HG03460 (cell line): ENCODE measurements around the gene NAA40.
A peak's percentile ranks its signal among the peaks of the same experiment; 100 is the strongest.
"Not testable (repeated sequence)": the region's sequence is repeated elsewhere in the genome, so short reads cannot be mapped to it uniquely, and the experiment has no call there.

Experiments used
- ATAC-seq: cut with Tn5 transposase; IDR thresholded peaks from one replicate; pipeline ENCODE4 v1.9.1; 2021; ENCODE audit not compliant: unreplicated experiment

Gene NAA40

DNA sequence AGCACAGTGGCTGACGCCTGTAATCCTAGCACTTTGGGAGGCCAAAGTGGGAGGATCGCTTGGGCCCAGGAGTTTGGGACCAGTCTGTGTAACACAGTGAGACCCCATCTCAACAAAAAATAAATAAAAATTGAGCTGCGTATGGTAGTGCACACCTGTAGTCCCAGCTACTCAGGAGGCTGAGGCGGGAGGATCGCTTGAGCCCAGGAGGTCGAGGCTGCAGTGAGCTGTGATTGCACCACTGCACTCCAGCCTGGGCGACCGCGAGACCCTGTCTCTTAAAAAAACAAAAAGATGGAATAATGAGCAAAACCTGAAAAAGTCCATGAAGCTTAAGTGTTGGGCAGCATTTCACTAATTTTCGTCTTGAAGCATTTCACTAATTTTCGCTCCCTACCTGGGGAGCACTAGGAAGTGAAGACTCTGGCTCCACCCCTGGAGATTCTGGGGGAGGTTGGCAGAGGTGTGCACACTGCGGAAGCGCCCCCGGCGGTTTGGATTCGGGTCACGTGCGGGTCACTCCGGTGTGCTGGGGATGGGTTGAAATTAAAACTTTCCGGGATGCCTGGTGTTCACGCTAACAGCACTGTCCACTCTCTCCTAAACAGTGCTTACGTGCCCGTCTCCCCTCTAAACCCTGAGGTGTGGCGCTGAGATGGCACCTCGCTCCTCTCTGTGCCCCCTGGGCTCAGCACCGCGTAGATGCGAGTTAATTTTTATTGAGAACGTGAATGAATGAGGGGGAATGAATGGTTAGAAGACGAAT, 906 bp upstream of the NAA40 start:
- peak; percentile 9 for ATAC-seq

GRCh38 chr11:63939397-63939891, 642 bp downstream of the NAA40 start:
- ATAC-seq: no peak

GRCh38 chr11:63940786-63941185, 2.0 kb downstream of the NAA40 start:
- ATAC-seq: no peak

GRCh38 chr11:63941901-63942300, 3.1 kb downstream of the NAA40 start:
- ATAC-seq: no peak

- ATAC-seq: no peak
Observed at GRCh38 chr11:63942803-63943202, 4.0 kb downstream of the NAA40 start.

DNA sequence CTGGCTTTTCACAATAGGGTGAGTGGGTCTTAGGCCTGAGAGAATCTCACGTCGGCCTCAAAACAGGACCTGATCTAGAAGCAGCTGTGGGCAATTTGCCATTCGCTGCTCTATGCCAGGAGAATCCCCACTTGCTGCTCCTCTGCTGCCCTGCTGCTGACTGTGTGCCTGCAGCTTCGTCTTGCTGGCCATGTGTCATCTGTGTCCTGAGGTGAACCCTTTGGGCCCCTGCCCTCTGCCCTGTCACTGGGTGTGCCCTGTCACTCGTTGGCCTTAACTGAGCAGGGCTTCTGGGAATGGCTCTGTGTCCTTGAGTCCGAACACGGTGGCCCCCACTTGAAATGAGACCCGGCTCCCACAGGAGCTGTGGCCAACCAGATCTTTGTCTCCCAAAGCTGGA, 6.2 kb downstream of the NAA40 start:
- no peak for ATAC-seq

GRCh38 chr11:63945477-63946163, 6.8 kb downstream of the NAA40 start:
- ATAC-seq: no peak

DNA sequence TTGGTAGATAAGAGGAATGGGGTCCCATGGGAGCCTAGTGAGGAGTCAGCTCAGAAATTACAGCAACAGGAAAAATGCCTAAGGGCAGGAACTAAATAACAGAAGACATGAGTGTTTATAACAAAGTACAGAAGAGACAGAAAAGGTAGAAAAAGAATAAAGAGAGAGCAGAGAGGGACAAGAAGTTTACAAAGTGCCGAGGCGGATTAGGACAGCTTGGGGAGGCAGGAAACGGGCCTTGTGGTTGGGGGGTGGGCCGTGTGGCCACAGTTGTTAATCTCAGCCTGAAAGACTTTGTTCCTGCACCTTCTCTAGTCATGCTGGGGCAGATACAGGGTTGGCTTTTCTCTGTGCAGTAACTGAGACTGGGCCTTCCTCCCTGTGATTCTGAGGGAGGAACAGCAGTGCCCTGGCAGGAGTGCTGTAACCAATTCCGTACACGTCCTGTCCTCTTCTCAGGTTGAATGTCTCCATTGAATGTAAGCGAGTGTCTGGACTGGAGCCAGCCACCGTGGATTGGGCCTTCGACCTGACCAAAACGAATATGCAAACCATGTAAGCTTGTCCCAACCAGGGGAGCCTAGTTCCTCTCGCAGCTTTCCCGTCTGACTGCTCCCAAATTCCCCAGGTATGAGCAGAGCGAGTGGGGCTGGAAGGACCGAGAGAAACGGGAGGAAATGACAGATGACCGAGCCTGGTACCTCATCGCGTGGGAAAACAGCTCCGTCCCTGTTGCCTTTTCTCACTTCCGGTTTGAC, 13.2 kb downstream of the NAA40 start:
- no peak for ATAC-seq

DNA sequence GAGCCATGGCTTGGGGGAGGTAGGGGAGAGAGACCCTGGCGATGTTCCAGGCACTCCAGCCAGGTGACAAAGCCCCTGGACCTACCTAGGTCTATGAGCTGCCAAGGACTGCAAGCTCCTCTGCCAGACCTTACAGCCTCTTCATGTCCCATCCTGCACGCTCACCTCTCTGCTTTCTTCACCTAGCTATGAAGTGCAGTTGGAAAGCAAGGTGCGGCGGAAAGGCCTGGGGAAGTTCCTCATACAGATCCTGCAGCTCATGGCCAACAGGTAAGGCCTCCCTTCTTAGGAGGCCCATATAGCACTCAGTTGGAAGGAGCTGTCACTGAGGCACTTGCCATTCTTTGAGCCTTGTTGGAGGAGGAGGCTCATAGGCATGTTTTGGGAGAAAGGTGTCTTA, 13.8 kb downstream of the NAA40 start:
- ATAC-seq: no peak

DNA sequence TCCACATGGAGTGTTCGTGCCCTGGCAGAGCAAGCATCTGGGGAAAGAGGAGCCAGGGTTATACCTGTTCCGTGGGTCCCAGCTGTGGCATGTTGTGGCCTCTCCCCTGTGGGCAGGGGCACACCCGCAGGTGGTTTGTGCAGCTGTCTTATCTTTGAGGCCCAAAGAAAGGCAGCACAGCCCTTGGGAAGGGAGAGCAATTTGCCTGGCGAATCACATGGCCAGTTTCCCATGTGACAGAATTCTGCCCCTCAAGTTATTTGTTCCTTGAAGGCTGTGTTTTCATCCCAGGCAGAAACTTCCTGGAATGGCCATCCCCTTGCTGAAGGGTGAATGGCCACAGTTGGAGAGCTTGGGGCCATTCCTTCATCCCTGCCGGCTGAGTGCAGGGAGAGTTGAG, 19.2 kb downstream of the NAA40 start:
- no peak for ATAC-seq

DNA sequence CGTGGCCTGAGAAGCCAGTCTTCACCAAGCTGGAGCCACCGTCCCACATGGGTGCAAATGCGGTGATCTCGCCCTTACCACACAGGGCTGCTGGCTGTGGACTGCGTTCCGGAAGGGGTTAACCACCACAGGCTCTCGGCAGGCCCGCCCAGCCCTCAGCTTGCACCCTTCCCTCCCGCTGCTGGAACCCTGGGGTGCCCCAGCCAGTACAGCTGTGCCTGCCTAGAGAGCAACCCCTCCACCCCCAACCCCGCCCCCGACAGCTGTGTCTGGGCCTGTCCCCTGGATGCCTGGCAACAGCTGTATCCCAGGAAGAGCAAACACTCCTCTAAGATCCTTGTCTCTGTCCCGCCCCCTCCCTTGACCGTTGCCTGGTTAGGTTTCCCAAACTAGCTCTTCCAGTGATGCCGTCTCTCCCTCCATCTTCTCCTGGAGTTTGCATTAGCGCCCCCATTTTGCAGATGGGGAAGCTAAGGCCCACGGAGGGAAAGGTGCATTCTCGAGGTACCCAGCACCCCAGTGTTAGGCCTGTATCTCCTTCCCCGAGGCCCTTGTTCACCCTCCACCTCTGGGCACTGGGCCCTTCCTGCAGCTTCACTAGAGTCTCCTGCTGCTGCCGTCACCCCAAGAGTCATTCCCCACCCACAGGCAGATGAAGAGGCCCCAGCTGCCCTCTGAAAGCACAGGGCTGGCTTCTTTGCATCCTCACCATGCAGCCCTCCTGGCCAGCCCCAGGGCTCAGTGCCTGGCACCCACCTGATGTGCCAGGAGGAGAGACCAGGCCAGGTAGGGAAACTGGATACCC, 23.0 kb downstream of the NAA40 start:
- ATAC-seq: no peak

- not testable (repeated sequence) for ATAC-seq
Observed at GRCh38 chr11:63963895-63964294, 25.1 kb downstream of the NAA40 start.

DNA sequence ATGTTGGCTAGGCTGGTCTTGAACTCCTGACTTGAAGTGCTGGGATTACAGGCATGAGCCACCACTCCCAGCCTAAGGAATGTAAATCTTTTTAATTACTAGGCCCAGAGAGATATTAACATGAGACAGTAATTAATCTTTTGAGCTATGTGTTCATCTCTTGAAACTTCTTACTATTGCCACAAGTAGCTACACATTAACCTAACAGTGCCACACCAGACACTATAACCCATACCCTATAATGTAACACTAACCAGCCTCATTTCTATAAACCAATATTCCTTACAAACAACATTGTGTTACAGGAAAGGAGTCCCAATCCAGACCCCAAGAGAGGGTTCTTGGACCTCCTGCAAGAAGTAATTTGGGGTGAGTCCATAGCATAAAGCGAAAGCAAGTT, 27.6 kb downstream of the NAA40 start:
- ATAC-seq: no peak

GRCh38 chr11:63969461-63969860, 30.7 kb downstream of the NAA40 start:
- no peak for ATAC-seq

GRCh38 chr11:63970902-63971301, 32.1 kb downstream of the NAA40 start:
- ATAC-seq: no peak

GRCh38 chr11:63973912-63974258, 35.1 kb downstream of the NAA40 start:
- not testable (repeated sequence) for ATAC-seq

DNA sequence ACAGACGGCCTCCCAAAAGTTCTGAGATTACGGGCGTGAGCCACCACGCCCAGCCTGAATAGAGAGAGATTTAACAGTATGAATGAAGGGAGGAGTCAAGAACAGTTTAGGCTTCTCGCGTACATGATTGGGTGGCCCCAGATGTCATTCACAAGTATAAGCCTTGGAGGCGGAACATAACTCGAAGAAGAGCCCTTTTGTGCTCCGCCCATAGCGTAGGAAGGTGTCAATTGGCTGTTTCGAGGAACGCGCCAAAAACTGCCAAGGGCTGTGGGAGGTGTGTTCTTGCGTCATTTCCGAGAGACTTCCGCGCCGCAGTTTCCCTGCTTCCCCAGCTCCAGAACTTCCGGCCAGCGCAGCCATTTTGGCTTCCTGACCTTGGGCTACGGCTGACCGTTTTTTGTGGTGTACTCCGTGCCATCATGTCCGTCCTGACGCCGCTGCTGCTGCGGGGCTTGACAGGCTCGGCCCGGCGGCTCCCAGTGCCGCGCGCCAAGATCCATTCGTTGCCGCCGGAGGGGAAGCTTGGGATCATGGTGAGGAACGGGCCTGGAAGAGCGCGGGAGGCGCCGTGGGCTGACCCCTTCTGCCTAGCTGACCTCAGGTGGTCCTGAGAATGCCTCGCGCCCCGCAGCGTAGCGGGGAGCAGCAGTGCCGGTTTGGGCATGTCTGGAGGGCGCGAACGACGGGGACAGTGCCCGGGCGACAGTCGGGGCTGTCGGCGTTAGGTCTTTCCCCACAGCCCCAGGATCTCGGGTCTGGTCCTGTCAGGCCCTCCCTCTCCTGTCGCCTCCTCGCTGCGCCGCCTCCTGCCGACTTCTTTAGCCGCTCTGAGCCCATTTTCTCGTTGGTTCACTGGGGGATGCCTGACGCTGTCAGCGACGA, 35.7 kb downstream of the NAA40 start, which contains the start of gene COX8A:
Gene COX8A (plus strand): TSS at position 362 of the 885 bp plus-strand sequence. CDS start 61 bp downstream, at position 423.
- peak; percentile 97 for ATAC-seq

- no peak for ATAC-seq
Observed at GRCh38 chr11:63978551-63979239, 39.9 kb downstream of the NAA40 start.

DNA sequence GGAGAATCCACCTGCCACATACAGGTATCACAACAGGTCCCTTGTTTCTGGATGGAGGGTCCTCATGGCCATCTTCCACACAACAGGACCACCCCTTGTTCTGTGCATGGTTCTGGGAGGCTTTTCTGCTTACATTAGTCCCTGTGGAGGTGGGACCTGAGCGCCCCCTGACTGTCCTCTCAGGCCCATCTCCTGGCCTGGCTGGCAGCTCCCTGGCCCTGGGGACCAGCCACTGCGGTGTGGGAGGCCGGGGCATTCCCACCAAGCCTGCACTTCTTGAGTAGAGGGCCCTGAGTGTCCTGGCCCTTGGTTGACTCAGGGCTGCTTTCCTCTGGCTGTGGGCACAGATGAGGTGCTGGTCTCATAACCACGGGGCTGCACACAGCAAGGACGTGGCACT, 40.6 kb downstream of the NAA40 start:
- no peak for ATAC-seq
